Measurements from ENCODE around the gene NRARP. TPM values are rescaled to one million over a fixed set of nuclear protein-coding genes. Genes with fewer than 3 reads are reported as not detected.

The NRARP gene
- total and polyA plus RNA-seq, 2 of the 13 experiments (the other 11 are each of a cell fraction or from before 2014, with no cell fraction given), result 0.22 to 0.46 TPM

GRCh38 chr9:137320555-137321384 is 18.7 kb upstream of the NRARP start:
- Histone ChIP-seq H2AFZ (ENCODE audit: low read length) (no peak overlapping the region), H3K27me3 (ENCODE audit: control insufficient read depth in 1 of 2, insufficient read depth in 2 of 2, low read length in 2 of 2) (peaks cover 13 to 46% of the 10 kb centered on the region in 2 experiments), H3K27ac (ENCODE audit: extremely low read length, insufficient read depth, low read length) (no peak overlapping the region), H4K20me1 (ENCODE audit: insufficient read depth, low read length) (peaks cover 4% of the 10 kb centered on the region; the same call in 1 of the 2 replicates), H3K4me3 (replicated peaks in 1 of 3; ENCODE audit: insufficient read depth in 1 of 3, low read depth in 2 of 3, low read length in 3 of 3) (no peak overlapping the region), H3K79me2 (ENCODE audit: insufficient read depth, low read length) (no peaks in the 10 kb centered on the region), H3K36me3 (replicated peaks in 1 of 2; ENCODE audit: control insufficient read depth in 1 of 2, insufficient read depth in 2 of 2, low read length in 2 of 2) (no peaks in the 10 kb centered on the region), H3K4me2 (ENCODE audit: low read depth, low read length) (no peak overlapping the region), H3K9me3 (ENCODE audit: low read length) (no peaks in the 10 kb centered on the region), H3K9ac (ENCODE audit: insufficient read depth, low read depth, low read length) (no peak overlapping the region), H3K4me1 (ENCODE audit: insufficient read depth, low read length) (0 out of 2 replicates have a peak, but pooled peaks cover 5% of the 10 kb centered on the region)
- no peak for ATAC-seq
- WGBS (ENCODE audit: low lambda C conversion rate), result 26% methylated on average over 9 of the region's 24 CpGs
- BruUV-seq (replicated peaks), result no TSS peak
- DNase-seq (ENCODE audit: low spot score), result no peak
- 0 out of 2 replicates have a peak, but pooled peaks have one; percentile 12 for TF ChIP-seq HNRNPL (IDR thresholded peaks at IDR 0.05; ENCODE audit: low read depth, low read length)
- TF ChIP-seq KIAA2018 (CRISPR knock-in tag; IDR thresholded peaks at IDR 0.05; ENCODE audit: borderline replicate concordance), result no peak
- intact Hi-C loops (cut with micrococcal nuclease; ENCODE audit: unreplicated experiment) (no loop called here), in situ Hi-C loops (cut with HindIII; ENCODE audit: extremely low pct_ligation_motif_present, low pct_unique_long_range_greater_than_20kb) (no loop called here)
- ChIA-PET POLR2A (no interaction called here), CTCF (ENCODE audit: low intra/inter-chr PET ratio, low total read pairs) (no interaction called here)
- FAIRE-seq, result no peak
